Parathyroid adenoma (tissue), 2 donors: ENCODE results near the gene UAP1L1.

ENCODE experiments used
- H2AFZ ChIP-seq: fragments of 300-600 bp; sonication (generic); one replicate; pipeline ENCODE4 v1.7.0; 2017; ENCODE audit warnings: antibody characterized with exemption, mild to moderate bottlenecking
- H3K27ac ChIP-seq: fragments of 300-600 bp; sonication (generic); one replicate; pipeline ENCODE4 v1.7.0; 2017
- H3K27me3 ChIP-seq: fragments of 300-600 bp; sonication (generic); one replicate; pipeline ENCODE4 v1.7.0; 2017; ENCODE audit warnings: low read length; ENCODE audit not compliant: control insufficient read depth, insufficient read depth
- H3K36me3 ChIP-seq: fragments of 300-600 bp; sonication (generic); one replicate; pipeline ENCODE4 v1.7.0; 2017; ENCODE audit warnings: low read length; ENCODE audit not compliant: control insufficient read depth, insufficient read depth
- H3K4me1 ChIP-seq: fragments of 300-600 bp; sonication (generic); one replicate; pipeline ENCODE4 v1.7.0; 2017; ENCODE audit warnings: control low read depth
- H3K4me2 ChIP-seq: fragments of 300-600 bp; sonication (generic); one replicate; pipeline ENCODE4 v1.7.0; 2017; ENCODE audit warnings: low read length
- H3K4me3 ChIP-seq: fragments of 300-600 bp; sonication (generic); one replicate; pipeline ENCODE4 v1.7.0; 2017; ENCODE audit warnings: low read depth, low read length
- H3K79me2 ChIP-seq: fragments of 300-600 bp; sonication (generic); one replicate; pipeline ENCODE4 v1.7.0; 2017; ENCODE audit warnings: control low read depth
- H3K9ac ChIP-seq: fragments of 300-600 bp; sonication (generic); one replicate; pipeline ENCODE4 v1.7.0; 2017; ENCODE audit warnings: mild to moderate bottlenecking
- H3K9me3 ChIP-seq: fragments of 300-600 bp; sonication (generic); one replicate; pipeline ENCODE4 v1.7.0; 2017; ENCODE audit warnings: low read length; ENCODE audit not compliant: control insufficient read depth
- CTCF ChIP-seq: fragments of 300-600 bp; sonication (generic); IDR thresholded peaks from one replicate; pipeline ENCODE4 v1.7.0; 2017; ENCODE audit warnings: antibody characterized with exemption, mild to moderate bottlenecking
- donor health status: primary hyperparathyroidism.

The UAP1L1 gene

GRCh38 chr9:137095664-137096517 lies 18.6 kb downstream of the UAP1L1 start:
- no peaks in the 10 kb centered on the region for H3K79me2 ChIP-seq
- no peaks in the 10 kb centered on the region for H3K36me3 ChIP-seq
- no peak overlapping the region for H3K4me3 ChIP-seq
- no peak overlapping the region for H2AFZ ChIP-seq
- H3K9me3 ChIP-seq, result no peaks in the 10 kb centered on the region
- H3K27me3 ChIP-seq, result no peaks in the 10 kb centered on the region
- no peak overlapping the region for H3K4me2 ChIP-seq
- H3K4me1 ChIP-seq, result no peaks in the 10 kb centered on the region
- TF ChIP-seq CTCF, result no peak
- H3K27ac ChIP-seq, result no peak overlapping the region
- H3K9ac ChIP-seq, result no peak overlapping the region

- H3K9ac ChIP-seq, result no peak overlapping the region
- no peak overlapping the region for H2AFZ ChIP-seq
- no peaks in the 10 kb centered on the region for H3K4me1 ChIP-seq
- no peaks in the 10 kb centered on the region for H3K79me2 ChIP-seq
- no peaks in the 10 kb centered on the region for H3K9me3 ChIP-seq
- TF ChIP-seq CTCF, result no peak
- H3K36me3 ChIP-seq, result no peaks in the 10 kb centered on the region
- H3K4me2 ChIP-seq, result no peak overlapping the region
- H3K27me3 ChIP-seq, result no peaks in the 10 kb centered on the region
- H3K4me3 ChIP-seq, result no peak overlapping the region
- no peak overlapping the region for H3K27ac ChIP-seq
Observed at GRCh38 chr9:137096785-137097546, 19.6 kb downstream of the UAP1L1 start.

GRCh38 chr9:137097761-137098462 lies 20.6 kb downstream of the UAP1L1 start:
- no peak overlapping the region for H3K27ac ChIP-seq

GRCh38 chr9:137099231-137099630 lies 21.9 kb downstream of the UAP1L1 start:
- Histone ChIP-seq H3K27me3 (no peaks in the 10 kb centered on the region), H3K9ac (no peak overlapping the region), H3K79me2 (no peaks in the 10 kb centered on the region), H3K4me1 (no peaks in the 10 kb centered on the region), H2AFZ (no peak overlapping the region), H3K36me3 (no peaks in the 10 kb centered on the region), H3K4me3 (no peak overlapping the region), H3K27ac (no peak overlapping the region), H3K4me2 (no peak overlapping the region), H3K9me3 (no peaks in the 10 kb centered on the region)
- no peak for TF ChIP-seq CTCF

More at GRCh38 chr9:137097761-137098462, 20.6 kb downstream of the UAP1L1 start:
- no peaks in the 10 kb centered on the region for H3K79me2 ChIP-seq
- no peaks in the 10 kb centered on the region for H3K4me1 ChIP-seq
- H2AFZ ChIP-seq, result no peak overlapping the region
- H3K4me2 ChIP-seq, result no peak overlapping the region
- no peak overlapping the region for H3K4me3 ChIP-seq
- TF ChIP-seq CTCF, result no peak
- no peak overlapping the region for H3K9ac ChIP-seq
- H3K9me3 ChIP-seq, result no peaks in the 10 kb centered on the region
- H3K36me3 ChIP-seq, result no peaks in the 10 kb centered on the region
- no peaks in the 10 kb centered on the region for H3K27me3 ChIP-seq
